ENCODE data around the gene UBXN10. TPM values are rescaled to one million over a fixed set of nuclear protein-coding genes. Genes with fewer than 3 reads are reported as not detected.
"Not testable (repeated sequence)": the region's sequence is repeated elsewhere in the genome, so short reads cannot be mapped to it uniquely, and the experiment has no call there.

The UBXN10 gene
- total RNA-seq, 3 donors from 2014 or later: 1.3 to 6.6 (median 4.9) TPM

DNA sequence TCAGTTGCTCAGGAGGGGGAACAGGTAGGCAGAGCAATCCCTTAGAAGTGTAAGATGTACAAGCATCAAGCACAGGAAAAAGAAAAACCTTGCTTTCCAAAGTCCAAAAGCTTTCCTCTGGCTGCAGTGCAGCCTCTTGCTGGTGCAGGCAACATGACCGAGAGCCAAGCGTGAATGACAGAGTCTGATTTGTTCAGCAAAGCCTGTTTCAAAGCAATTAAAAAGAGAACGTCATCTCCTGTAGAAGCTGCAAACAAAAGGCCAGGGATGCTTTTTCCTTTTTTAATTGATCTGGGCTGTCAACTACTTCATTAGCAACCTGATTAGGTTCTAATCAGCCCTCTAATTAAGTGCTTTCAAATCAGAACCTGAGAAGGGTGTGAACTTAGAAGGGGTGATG lies 38.6 kb downstream of the UBXN10 start:
- no peak for DNase-seq (ENCODE audit: low spot score in 2 of 2)
- H3K4me1 ChIP-seq: no peaks in the 10 kb centered on the region
- H3K27ac ChIP-seq: no peak overlapping the region
- no peak overlapping the region for H3K4me3 ChIP-seq
- intact Hi-C loops (cut with DNase I; ENCODE audit: low total_unique reads): no loop called here
- H3K9me3 ChIP-seq: no peaks in the 10 kb centered on the region
- TF ChIP-seq POLR2A (IDR thresholded peaks at IDR 0.05): no peak
- TF ChIP-seq POLR2AphosphoS5 (IDR thresholded peaks at IDR 0.05): no peak
- TF ChIP-seq, protein P1, sequence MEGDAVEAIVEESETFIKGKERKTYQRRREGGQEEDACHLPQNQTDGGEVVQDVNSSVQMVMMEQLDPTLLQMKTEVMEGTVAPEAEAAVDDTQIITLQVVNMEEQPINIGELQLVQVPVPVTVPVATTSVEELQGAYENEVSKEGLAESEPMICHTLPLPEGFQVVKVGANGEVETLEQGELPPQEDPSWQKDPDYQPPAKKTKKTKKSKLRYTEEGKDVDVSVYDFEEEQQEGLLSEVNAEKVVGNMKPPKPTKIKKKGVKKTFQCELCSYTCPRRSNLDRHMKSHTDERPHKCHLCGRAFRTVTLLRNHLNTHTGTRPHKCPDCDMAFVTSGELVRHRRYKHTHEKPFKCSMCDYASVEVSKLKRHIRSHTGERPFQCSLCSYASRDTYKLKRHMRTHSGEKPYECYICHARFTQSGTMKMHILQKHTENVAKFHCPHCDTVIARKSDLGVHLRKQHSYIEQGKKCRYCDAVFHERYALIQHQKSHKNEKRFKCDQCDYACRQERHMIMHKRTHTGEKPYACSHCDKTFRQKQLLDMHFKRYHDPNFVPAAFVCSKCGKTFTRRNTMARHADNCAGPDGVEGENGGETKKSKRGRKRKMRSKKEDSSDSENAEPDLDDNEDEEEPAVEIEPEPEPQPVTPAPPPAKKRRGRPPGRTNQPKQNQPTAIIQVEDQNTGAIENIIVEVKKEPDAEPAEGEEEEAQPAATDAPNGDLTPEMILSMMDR (IDR thresholded peaks at IDR 0.05): no peak
- no peaks in the 10 kb centered on the region for H3K36me3 ChIP-seq
- H3K27me3 ChIP-seq: no peaks in the 10 kb centered on the region

DNA sequence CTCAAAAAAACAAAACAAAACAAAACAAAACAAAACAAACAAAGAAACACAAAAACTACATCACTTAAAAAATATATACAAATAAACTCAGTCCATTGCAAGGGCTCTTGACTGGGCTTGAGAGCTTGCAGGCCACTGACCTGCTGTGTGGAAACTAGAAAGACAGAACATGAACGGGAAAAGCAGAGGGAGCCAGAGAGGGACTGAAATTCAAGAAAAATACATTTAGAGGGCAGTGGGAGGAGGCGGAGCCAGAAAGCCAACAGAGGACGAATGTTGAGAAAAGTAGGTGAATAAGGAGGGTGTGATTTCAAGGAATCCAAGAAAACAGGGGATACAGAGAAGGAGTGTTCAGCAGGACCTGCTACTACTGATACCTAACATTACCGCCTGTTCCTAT lies 41.8 kb downstream of the UBXN10 start:
- TF ChIP-seq, protein P1 (IDR thresholded peaks at IDR 0.05): no peak
- TF ChIP-seq POLR2A (IDR thresholded peaks at IDR 0.05): no peak
- no peak for TF ChIP-seq POLR2AphosphoS5 (IDR thresholded peaks at IDR 0.05)
- no peak for DNase-seq (ENCODE audit: low spot score in 2 of 2)
- intact Hi-C loops (cut with DNase I; ENCODE audit: low total_unique reads): no loop called here

DNA sequence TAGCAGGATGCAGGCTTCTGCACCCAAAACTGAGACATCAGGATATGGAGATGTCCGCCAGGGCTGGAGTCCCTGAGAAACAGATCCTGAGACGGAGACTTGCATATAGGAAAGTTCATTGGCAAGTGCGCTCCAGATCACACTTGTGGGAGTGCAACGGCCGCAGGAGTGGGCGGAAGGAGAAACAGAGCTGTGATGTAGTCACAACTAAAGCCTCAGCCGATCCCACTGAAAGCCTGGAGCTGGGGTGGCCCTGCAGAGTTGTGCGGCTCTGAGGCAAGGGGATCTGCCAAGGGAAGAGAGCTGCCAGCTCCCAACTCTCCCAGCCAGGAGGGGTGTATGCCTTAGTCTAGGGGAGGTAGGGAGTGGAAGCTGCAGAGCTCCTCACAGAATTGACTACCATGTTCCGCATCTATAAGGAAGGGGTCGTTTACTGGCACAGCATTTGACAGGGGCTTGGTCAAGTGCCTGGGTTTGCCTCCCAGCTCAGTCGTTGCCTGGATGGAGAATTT lies 42.5 kb downstream of the UBXN10 start:
- TF ChIP-seq POLR2AphosphoS5 (IDR thresholded peaks at IDR 0.05) (no peak), POLR2A (IDR thresholded peaks at IDR 0.05) (no peak)
- TF ChIP-seq, protein P1 (IDR thresholded peaks at IDR 0.05): no peak
- H3K36me3 ChIP-seq: no peaks in the 10 kb centered on the region
- no peak overlapping the region for H3K4me3 ChIP-seq
- no peak for DNase-seq (ENCODE audit: low spot score in 2 of 2)
- H3K27me3 ChIP-seq: no peaks in the 10 kb centered on the region
- no peaks in the 10 kb centered on the region for H3K9me3 ChIP-seq
- no peak overlapping the region for H3K27ac ChIP-seq
- H3K4me1 ChIP-seq: no peaks in the 10 kb centered on the region
- intact Hi-C loops (cut with DNase I; ENCODE audit: low total_unique reads): no loop called here

More for the DNA sequence above, 41.8 kb downstream of the UBXN10 start:
- Histone ChIP-seq H3K27ac (no peak overlapping the region), H3K9me3 (no peaks in the 10 kb centered on the region), H3K4me3 (no peak overlapping the region), H3K27me3 (no peaks in the 10 kb centered on the region), H3K4me1 (no peaks in the 10 kb centered on the region), H3K36me3 (no peaks in the 10 kb centered on the region)

DNA sequence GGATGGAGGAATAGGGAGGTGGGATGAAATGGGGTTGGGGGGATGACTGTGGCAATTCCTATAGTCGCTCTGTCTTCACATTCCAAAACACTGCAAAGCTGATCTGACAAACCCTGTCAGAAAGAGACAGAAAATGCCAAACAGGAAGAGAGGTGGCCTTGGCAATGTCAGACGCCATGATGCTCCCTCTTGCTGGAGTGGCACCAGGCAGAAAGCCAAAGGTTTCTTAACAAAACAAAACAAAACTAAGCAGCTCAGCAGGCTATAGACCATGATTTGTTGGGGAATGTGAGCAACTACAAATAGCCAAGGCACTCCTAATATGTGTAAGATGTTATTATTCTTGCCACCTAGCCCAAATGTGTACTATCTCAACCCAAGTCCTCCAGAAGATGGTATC lies 43.3 kb downstream of the UBXN10 start:
- Histone ChIP-seq H3K36me3 (no peaks in the 10 kb centered on the region), H3K4me3 (no peak overlapping the region), H3K27me3 (no peaks in the 10 kb centered on the region), H3K9me3 (no peaks in the 10 kb centered on the region), H3K27ac (no peak overlapping the region), H3K4me1 (no peaks in the 10 kb centered on the region)
- TF ChIP-seq POLR2AphosphoS5 (IDR thresholded peaks at IDR 0.05) (no peak), POLR2A (IDR thresholded peaks at IDR 0.05) (no peak)
- TF ChIP-seq, protein P1 (IDR thresholded peaks at IDR 0.05): no peak
- DNase-seq (ENCODE audit: low spot score in 2 of 2): no peak
- intact Hi-C loops (cut with DNase I; ENCODE audit: low total_unique reads): no loop called here

DNA sequence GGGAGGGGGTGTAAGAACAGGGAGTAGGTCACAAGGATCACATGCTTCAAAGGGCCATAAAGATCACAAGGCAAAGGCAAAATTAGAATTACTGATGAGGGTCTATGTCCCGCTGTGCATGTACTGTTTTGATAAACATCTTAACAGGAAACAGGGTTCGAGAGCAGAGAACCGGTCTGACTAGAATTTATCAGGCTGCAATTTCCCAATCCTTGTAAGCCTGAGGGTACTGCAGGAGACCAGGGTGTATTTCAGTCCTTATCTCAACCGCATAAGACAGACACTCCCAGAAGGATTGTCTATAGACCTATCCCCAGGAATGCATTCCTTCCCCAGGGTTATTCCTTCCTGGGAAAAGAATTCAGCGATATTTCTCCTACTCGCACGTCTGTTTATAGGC lies 46.7 kb downstream of the UBXN10 start:
- DNase-seq (ENCODE audit: low spot score in 2 of 2); H3K4me3 ChIP-seq; H3K36me3 ChIP-seq; H3K4me1 ChIP-seq; H3K27ac ChIP-seq; H3K9me3 ChIP-seq; H3K27me3 ChIP-seq; intact Hi-C loops (cut with DNase I; ENCODE audit: low total_unique reads): not testable (repeated sequence)

DNA sequence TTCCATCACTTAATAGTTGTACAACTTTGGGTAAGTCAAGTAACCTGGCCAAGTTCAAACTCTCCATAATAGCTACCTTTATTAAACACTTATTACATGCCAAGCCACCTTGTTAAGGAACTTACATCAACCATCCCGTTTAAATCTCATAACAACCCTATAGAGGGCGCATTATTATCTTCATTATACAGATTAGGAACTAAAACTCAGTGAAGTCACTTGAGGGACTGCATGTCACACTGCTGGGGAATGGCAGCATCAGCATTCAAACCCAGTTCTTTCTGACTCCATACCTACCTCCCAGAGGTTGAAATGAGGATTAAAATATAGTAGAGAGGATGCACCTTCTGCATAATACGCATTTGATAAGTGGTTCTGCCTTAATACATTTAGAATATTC lies 47.5 kb downstream of the UBXN10 start:
- Histone ChIP-seq H3K4me3 (no peak overlapping the region), H3K4me1 (peaks cover 0 to 4% of the 10 kb centered on the region in 2 donors), H3K36me3 (no peaks in the 10 kb centered on the region), H3K27ac (no peak overlapping the region), H3K27me3 (no peaks in the 10 kb centered on the region), H3K9me3 (no peaks in the 10 kb centered on the region)
- DNase-seq (ENCODE audit: low spot score in 2 of 2): no peak
- intact Hi-C loops (cut with DNase I; ENCODE audit: low total_unique reads): no loop called here
- TF ChIP-seq POLR2A (IDR thresholded peaks at IDR 0.05) (no peak), POLR2AphosphoS5 (IDR thresholded peaks at IDR 0.05) (no peak)
- TF ChIP-seq, protein P1 (IDR thresholded peaks at IDR 0.05): no peak

Measured in breast epithelium (tissue), 4 donors.